GM18520 (cell line): ENCODE data around the gene CDK11B.
"Not testable (repeated sequence)": the region's sequence is repeated elsewhere in the genome, so short reads cannot be mapped to it uniquely, and the experiment has no call there.

ENCODE experiments used
- ATAC-seq: cut with Tn5 transposase; IDR thresholded peaks from one replicate; pipeline ENCODE4 v1.9.1; 2021; ENCODE audit not compliant: unreplicated experiment

The CDK11B gene

GRCh38 chr1:1662830-1663560 is 4.2 kb upstream of the CDK11B start:
- not testable (repeated sequence) for ATAC-seq

GRCh38 chr1:1662392-1662791 is 3.6 kb upstream of the CDK11B start:
- ATAC-seq: not testable (repeated sequence)

DNA sequence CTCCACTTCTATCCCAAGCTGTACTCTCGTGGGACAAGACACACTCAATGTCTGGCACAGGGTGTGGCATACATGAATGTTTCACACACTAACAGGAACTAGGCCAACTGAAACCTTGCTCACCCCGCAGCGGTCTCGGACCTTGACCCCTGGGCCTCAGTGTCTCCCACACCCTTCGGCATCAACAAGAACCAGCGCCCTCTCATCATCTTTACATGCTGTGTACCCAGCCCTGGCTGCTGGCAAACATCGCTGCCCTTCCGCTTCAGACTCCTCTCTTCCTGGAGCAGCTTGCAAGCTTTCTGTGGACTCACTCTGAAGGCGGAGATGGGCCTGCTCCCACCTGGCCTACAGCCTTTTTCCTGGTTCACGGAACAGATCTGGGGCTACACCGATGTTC is 10.5 kb downstream of the CDK11B start:
- ATAC-seq: not testable (repeated sequence)

- ATAC-seq: not testable (repeated sequence)
Observed at GRCh38 chr1:1647567-1648241, 11.1 kb downstream of the CDK11B start.

- ATAC-seq: not testable (repeated sequence)
Observed at GRCh38 chr1:1646326-1646725, 12.5 kb downstream of the CDK11B start.

DNA sequence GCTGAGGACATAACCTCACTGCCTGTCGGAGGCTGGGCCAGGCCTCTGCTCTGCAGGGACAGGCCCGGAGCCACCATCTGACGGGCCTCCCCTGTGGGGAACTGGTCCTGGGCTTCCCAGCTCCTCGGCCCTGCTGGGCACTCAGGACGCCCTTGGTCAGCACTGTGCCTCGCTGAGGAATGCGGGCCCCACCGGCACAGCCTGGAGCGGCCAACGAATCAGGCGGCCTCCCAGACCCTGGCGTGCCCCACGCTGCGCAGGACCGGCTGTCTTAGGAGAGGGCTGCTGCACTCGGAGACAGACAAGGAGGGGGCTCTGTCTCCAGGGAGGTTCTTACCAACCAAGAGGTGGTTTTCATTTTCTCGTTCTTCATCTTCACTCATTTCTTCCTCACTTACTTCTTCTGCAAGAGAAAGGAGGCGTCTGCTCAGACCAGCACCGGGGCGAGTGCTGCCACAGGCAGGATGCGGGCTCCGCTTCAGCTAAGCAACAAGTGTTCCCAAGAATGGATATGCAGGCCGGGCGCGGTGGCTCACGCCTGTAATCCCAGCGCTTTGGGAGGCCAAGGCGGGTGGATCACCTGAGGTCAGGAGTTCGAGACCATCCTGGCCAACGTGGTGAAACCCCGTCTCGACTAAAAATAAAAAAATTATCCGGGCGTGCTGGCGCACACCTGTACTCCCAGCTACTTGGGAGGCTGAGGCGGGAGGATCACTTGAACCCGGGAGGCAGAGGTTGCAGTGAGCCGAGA is 17.9 kb downstream of the CDK11B start:
- ATAC-seq: not testable (repeated sequence)

DNA sequence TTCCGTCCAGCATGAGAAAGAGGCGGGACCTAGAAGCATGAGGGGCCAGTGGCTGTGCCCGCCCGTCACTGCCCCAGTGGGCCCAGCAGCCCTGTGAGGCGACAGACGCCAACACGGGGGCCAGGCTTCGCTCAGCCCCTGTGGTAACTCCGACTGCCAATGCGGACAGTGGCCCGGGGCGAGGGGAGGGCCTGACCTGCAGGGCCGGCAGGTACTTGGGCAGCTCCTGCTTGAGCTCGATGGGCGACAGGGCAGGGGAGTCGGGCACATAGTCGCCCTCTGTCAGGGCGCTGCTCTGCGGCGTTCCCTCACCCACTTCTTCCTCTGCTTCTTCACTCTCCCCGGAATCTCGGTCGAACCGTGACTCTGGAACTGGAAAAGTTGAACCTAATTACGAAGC is 18.7 kb downstream of the CDK11B start:
- ATAC-seq: not testable (repeated sequence)

- ATAC-seq: not testable (repeated sequence)
Observed at GRCh38 chr1:1639368-1639767, 19.4 kb downstream of the CDK11B start.

DNA sequence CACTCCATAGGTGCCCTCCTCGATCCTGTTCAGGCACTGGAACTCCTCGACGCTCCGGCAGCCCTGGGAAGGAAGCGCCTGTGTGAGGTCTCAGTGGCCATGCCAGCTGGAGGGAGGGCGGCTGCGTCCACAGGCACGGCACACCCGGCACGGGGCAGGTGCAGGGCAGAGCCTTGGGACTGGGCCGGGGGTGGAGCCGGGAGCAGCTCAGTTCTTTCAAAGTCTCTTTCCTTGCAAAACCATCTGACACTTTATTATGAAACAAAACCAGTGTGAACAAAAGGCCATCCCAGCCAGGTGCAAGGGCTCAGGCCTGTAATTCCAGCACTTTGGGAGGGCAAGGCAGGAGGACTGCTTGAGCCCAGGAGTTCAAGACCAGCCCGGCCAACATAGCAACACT is 20.3 kb downstream of the CDK11B start:
- not testable (repeated sequence) for ATAC-seq

GRCh38 chr1:1637479-1637875 is 21.3 kb downstream of the CDK11B start:
- not testable (repeated sequence) for ATAC-seq

- not testable (repeated sequence) for ATAC-seq
Observed at GRCh38 chr1:1636621-1637478, 22.0 kb downstream of the CDK11B start.

DNA sequence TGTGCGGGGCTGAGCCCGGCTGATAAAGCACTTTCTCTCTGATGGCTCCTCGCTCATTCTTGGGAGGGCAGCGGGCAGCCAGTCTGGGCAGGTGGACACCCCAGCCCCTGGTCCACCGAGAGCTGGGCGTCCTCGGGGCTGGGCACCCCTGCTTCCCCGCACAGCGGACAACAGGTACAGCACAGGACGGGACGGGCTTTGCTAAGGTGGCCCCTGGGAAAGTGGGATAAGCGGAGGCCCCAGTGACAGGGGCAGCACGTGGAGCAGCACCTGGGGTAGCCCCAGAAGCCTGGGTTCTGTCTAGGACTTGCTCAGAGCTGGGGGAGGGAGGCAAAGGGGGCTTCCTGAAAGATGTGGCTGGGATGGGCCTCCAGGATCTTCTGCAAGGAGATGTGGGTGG is 24.2 kb downstream of the CDK11B start:
- not testable (repeated sequence) for ATAC-seq

- ATAC-seq: not testable (repeated sequence)
Observed at GRCh38 chr1:1633409-1633808, 25.4 kb downstream of the CDK11B start.

DNA sequence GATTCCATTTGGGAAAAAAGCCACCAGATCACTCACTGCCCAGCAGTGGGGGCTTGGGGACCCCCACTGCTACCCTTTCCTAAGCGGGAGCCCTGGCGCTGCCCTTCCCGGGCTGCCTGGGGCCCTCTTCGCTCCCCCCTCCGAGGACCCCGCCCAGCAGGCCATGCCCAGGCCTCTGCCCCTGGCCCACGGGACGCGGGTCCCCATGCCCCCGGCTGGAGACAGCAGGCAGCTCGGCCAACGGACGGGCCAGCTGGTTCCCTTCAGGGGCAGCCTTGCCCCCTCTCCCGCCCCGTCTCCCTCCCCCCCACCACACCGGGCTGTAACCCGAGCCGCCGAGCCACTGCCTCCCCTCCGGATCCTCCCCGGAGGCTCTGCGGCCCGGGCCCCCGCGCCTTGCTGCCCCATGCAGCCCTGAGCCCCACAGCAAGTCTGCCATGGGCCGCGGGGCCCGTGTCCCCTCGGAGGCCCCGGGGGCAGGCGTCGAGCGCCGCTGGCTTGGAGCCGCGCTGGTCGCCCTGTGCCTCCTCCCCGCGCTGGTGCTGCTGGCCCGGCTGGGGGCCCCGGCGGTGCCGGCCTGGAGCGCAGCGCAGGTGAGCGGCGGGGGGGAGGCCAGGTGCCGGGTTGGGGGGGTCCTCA is 26.9 kb downstream of the CDK11B start, which contains the start of gene MMP23B:
Gene MMP23B, plus strand, starts transcription at position 392 of the 639 bp plus-strand sequence. Its CDS starts 46 bp downstream, at position 438.
- no peak for ATAC-seq

DNA sequence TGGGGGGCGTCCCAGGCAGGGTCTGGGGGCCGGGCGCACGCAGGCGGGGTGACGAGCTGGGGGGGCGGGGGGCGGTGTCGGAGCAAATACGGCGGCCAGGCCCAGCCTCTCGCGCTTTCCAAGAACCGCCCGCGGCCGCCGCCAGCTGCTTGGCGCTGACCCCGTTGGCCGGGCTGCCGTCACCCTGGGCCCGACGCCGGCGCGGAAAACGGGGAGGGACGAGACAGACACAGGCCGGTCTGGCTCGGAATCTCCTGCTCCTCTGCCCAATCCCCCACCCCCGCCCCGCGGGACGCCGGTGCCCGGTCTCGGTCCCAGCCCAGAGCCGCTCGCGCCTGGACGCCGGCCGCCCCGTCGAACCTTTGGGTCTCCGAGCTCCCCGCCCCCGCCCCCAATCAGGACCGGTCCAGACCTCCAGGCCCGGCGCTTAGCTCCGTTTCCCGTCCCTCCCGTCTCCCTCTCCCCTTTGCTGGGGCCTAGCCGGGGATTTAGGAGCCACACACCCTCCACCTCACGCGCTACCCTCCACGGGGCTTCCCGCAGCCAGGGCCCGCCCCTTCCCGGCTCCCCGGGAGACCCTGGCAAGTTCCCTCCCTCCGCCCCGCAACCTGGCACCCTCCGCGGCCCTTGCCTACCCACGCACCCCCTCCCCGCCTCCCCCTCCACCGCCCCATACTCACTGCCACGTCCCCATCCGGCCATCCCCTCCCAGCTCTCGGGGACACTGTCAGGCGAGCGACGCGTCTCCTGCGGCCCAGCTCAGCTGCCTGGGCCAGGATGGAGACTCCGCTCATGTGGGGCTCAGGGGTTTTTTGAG is 27.6 kb downstream of the CDK11B start:
- ATAC-seq: no peak

GRCh38 chr1:1630191-1630964 is 28.4 kb downstream of the CDK11B start:
- peak; percentile 63 for ATAC-seq

DNA sequence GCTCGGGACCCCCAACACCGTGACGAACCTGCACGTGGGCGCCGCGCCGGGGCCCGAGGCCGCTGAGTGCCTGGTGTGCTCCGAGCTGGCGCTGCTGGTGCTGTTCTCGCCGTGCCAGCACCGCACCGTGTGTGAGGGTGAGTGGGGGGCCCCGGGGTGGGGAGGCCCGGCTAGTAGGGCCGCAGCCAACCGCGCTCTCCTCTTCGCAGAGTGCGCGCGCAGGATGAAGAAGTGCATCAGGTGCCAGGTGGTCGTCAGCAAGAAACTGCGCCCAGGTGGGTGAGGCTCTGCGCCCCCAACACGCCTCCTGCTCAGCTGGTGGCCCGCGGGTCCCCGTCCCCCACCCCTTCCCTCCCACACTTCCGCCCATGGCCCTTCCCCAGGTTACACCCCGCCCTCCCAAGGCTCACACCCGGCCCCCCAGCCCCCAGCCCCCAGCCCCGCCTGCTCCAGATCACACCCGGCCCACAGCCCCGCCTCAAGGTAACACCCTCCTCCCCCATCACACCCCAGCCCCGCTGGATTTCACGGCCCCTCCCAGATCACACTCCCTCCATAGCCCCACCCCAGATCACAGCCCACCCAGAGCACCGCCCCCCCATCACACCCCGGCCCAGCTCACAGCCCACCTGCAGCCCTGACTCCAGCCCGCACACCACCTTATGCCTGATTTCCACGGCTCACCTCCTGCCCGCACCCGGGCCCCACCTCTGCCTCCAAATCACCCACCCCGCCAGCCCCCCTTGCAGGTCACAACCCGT is 29.2 kb downstream of the CDK11B start:
- no peak for ATAC-seq
